CD4-positive, alpha-beta T cell treated with Interleukin-4 for 4 hours (primary cell): ENCODE data around the gene VPS13A.
"Not testable (repeated sequence)": the region's sequence is repeated elsewhere in the genome, so short reads cannot be mapped to it uniquely, and the experiment has no call there.

Experiments
- DNase-seq: peaks from one replicate; pipeline ENCODE4 v3.0.0-alpha.2; 2020

Gene VPS13A

GRCh38 chr9:77305622-77306400 lies 128.5 kb downstream of the VPS13A start:
- no peak for DNase-seq

- no peak for DNase-seq
These were observed 129.8 kb downstream of the VPS13A start for GRCh38 chr9:77307166-77307565.

GRCh38 chr9:77316058-77316457 lies 138.7 kb downstream of the VPS13A start:
- no peak for DNase-seq

GRCh38 chr9:77325058-77325457 lies 147.7 kb downstream of the VPS13A start:
- no peak for DNase-seq

- no peak for DNase-seq
These were observed 150.8 kb downstream of the VPS13A start for GRCh38 chr9:77328102-77328501.

- DNase-seq: no peak
These were observed 192.7 kb downstream of the VPS13A start for GRCh38 chr9:77370064-77370463.

- no peak for DNase-seq
These were observed 196.9 kb downstream of the VPS13A start for GRCh38 chr9:77374266-77374665.

- DNase-seq: no peak
These were observed 198.7 kb downstream of the VPS13A start for GRCh38 chr9:77375956-77376532.

- DNase-seq: no peak
These were observed 207.1 kb downstream of the VPS13A start for GRCh38 chr9:77384406-77384805.

- no peak for DNase-seq
These were observed 208.9 kb downstream of the VPS13A start for GRCh38 chr9:77386187-77386586.

GRCh38 chr9:77391834-77392233 lies 214.5 kb downstream of the VPS13A start:
- DNase-seq: no peak

- DNase-seq: no peak
These were observed 215.0 kb downstream of the VPS13A start for GRCh38 chr9:77392328-77392727.

- DNase-seq: not testable (repeated sequence)
These were observed 221.2 kb downstream of the VPS13A start for GRCh38 chr9:77398581-77398980.

- DNase-seq: no peak
These were observed 222.6 kb downstream of the VPS13A start for GRCh38 chr9:77399964-77400363.

- DNase-seq: no peak
These were observed 225.0 kb downstream of the VPS13A start for GRCh38 chr9:77402286-77402685.

GRCh38 chr9:77403239-77403638 lies 225.9 kb downstream of the VPS13A start:
- no peak for DNase-seq

- not testable (repeated sequence) for DNase-seq
These were observed 231.2 kb downstream of the VPS13A start for GRCh38 chr9:77408521-77408920.

GRCh38 chr9:77417566-77417965 lies 240.2 kb downstream of the VPS13A start:
- no peak for DNase-seq

- DNase-seq: no peak
These were observed 240.9 kb downstream of the VPS13A start for GRCh38 chr9:77418226-77418625.

- no peak for DNase-seq
These were observed 243.3 kb downstream of the VPS13A start for GRCh38 chr9:77420641-77421040.

- DNase-seq: no peak
These were observed 244.4 kb downstream of the VPS13A start for GRCh38 chr9:77421506-77422265.

- no peak for DNase-seq
These were observed 245.6 kb downstream of the VPS13A start for GRCh38 chr9:77422969-77423368.

GRCh38 chr9:77423841-77424240 lies 246.5 kb downstream of the VPS13A start:
- no peak for DNase-seq

GRCh38 chr9:77424993-77425392 lies 247.7 kb downstream of the VPS13A start:
- no peak for DNase-seq
